ENCODE measurements around the gene LRRC72.

- TF ChIP-seq POLR2AphosphoS2 (IDR thresholded peaks at IDR 0.05; ENCODE audit: low read depth, low read length) (no peak), BRCA1 (IDR thresholded peaks at IDR 0.05; ENCODE audit: low read depth, low read length) (no peak), FOXK2 (IDR thresholded peaks at IDR 0.05) (no peak), RB1 (IDR thresholded peaks at IDR 0.05; ENCODE audit: borderline replicate concordance) (no peak), CTCF (IDR thresholded peaks at IDR 0.05 in 2 of 3, conservative IDR thresholded peaks at IDR 0.05 in 1 of 3; ENCODE audit: control insufficient read depth in 2 of 3, extremely low read depth in 1 of 3, insufficient read depth in 1 of 3, low read depth in 3 of 3, low read length in 3 of 3) (no peak), KLF5 (IDR thresholded peaks at IDR 0.05; ENCODE audit: partially characterized antibody) (no peak), MXI1 (IDR thresholded peaks at IDR 0.05; ENCODE audit: low read depth, low read length) (no peak), CEBPB (IDR thresholded peaks at IDR 0.05; ENCODE audit: borderline replicate concordance in 1 of 2, low read depth in 2 of 2, low read length in 2 of 2) (no peak), EGR1 (IDR thresholded peaks at IDR 0.05; ENCODE audit: borderline replicate concordance in 1 of 2, low read depth in 2 of 2, low read length in 2 of 2) (no peak), ZBTB11 (CRISPR knock-in tag; IDR thresholded peaks at IDR 0.05) (no peak), POLR2A (IDR thresholded peaks at IDR 0.05; ENCODE audit: low read depth, low read length) (no peak), CBFB (IDR thresholded peaks at IDR 0.05; ENCODE audit: low read depth) (no peak), CHD4 (IDR thresholded peaks at IDR 0.05) (no peak)
These were observed 77.0 kb downstream of the LRRC72 start for GRCh38 chr7:16603633-16604032.
